Measurements from ENCODE around the gene SYCN.

GRCh38 chr19:39174558-39175544 is 29.2 kb downstream of the SYCN start:
- TF ChIP-seq CTCF (IDR thresholded peaks at IDR 0.05) (no peak), POLR2A (IDR thresholded peaks at IDR 0.05) (no peak)

Data from tibial nerve (tissue), 3 donors.